ENCODE measurements around the gene TBX1.

The TBX1 gene

DNA sequence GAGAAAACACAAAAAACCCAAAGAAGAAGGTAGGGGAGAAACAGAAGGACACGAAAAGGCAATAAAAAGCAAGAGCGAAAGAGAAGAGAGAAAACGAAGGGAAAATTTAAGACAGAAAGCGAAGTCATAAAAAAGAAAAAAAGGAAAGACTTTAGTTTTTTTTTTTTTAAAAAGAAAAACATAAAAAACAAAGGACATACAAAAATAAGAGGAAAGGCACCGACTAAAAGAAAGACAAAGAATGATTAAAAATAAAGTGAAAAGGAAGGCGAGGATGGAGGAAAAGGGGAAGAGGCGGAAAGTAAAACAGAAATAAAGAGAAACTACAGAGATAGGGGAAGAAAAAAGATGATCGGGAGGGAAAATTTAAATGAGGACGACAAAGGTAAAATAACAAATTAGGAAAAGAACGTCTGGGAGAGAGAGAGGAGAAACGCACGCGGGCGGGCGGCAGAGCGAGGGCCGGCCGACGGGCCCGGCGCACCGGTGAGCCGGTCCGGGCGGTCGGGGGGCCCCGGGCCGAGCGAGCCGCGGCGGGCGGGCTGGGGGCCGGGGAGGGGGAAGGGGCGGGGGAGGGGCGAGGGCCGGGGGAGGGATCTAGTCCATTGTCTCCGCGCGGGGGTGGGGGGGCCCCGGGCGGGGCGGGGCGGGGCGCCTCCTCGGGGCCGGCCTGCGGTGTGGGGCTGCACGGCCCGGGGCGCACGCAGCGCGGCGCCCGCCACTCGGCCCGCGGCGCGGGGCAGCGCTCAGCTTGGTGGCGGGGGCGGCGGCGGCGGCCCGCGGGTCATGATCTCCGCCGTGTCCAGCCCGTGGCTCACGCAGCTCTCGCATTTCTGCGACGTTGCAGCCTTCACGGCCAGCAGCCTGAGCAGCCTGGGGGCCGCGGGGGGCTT lies at the start of gene TBX1:
TBX1 (plus strand) TSS at position 721 of the 893 bp plus-strand sequence; CDS start at position 787, 66 bp downstream.
- no peak for TF ChIP-seq CTCF (IDR thresholded peaks at IDR 0.05)
- TF ChIP-seq ZFX (IDR thresholded peaks at IDR 0.05; ENCODE audit: borderline replicate concordance) = no peak
- H3K27ac ChIP-seq = no peak within 1 kb of the TSS

- TF ChIP-seq ZFX (IDR thresholded peaks at IDR 0.05; ENCODE audit: borderline replicate concordance) = no peak
- no peak for TF ChIP-seq CTCF (IDR thresholded peaks at IDR 0.05)
- no peak overlapping the region for H3K27ac ChIP-seq
These were observed 47.3 kb upstream of the TBX1 start for GRCh38 chr22:19713245-19713644.

- no peak overlapping the region for H3K27ac ChIP-seq
- TF ChIP-seq ZFX (IDR thresholded peaks at IDR 0.05; ENCODE audit: borderline replicate concordance) = no peak
- no peak for TF ChIP-seq CTCF (IDR thresholded peaks at IDR 0.05)
These were observed 46.8 kb upstream of the TBX1 start for GRCh38 chr22:19713650-19714311.

- no peak for TF ChIP-seq CTCF (IDR thresholded peaks at IDR 0.05)
- TF ChIP-seq ZFX (IDR thresholded peaks at IDR 0.05; ENCODE audit: borderline replicate concordance) = no peak
- H3K27ac ChIP-seq = no peak within 1 kb of the TSS
These were observed 46.0 kb upstream of the TBX1 start, which contains the start of gene SEPTIN5 for GRCh38 chr22:19714312-19715187. Gene SEPTIN5 (plus strand): TSS chr22:19714503. CDS start chr22:19714589, 86 bp downstream.

- no peak overlapping the region for H3K27ac ChIP-seq
- TF ChIP-seq ZFX (IDR thresholded peaks at IDR 0.05; ENCODE audit: borderline replicate concordance) (no peak), CTCF (IDR thresholded peaks at IDR 0.05) (no peak)
These were observed 45.2 kb upstream of the TBX1 start for GRCh38 chr22:19715188-19715930.

DNA sequence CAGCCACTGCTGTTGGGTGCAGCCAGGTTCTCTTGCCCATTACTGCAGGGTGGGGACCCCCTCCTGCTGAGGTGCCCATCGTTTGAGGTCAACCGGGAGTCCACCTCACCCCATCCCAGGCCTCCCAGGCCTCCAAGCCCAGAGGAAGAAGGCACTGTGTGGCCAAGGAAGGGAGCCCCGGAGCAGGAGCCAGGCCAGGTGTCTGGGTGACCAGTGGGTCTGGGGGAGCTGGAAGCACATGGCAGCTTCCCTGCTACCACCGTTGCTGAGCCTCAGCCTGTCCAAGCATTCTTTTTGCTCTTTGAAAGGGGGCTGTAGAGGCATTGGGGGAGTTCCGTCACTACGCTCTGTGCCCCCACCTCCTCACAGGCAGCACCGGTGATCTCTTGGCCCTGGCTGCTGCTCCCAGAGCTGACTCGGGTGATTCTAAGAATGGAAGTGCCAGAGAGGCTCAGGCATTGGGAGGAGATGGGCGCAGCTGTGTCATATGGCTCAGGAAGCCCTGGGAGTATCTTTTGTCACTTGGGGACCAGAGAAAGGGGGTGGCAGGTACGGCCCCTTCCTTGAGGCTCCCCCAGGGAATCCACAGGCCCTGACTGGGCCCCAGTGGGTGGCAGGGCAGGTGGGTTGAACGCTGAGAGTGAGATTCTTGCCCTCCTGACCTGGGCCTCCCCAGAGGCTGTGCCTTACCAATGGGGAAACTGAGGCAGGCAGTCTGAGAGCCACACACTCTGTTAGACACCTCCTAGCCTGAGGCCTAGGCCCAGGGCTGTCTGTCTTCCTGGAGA lies 44.3 kb upstream of the TBX1 start:
- TF ChIP-seq ZFX (IDR thresholded peaks at IDR 0.05; ENCODE audit: borderline replicate concordance) (no peak), CTCF (IDR thresholded peaks at IDR 0.05) (no peak)
- no peak overlapping the region for H3K27ac ChIP-seq

All from 22Rv1 (cell line).